Effector CD8-positive, alpha-beta T cell (primary cell): Measurements from ENCODE around the gene IFT25.

ENCODE experiments used
- DNase-seq: peaks from one replicate; lab custom pipeline; 2025; lab: John Stamatoyannopoulos, UW

IFT25 gene

GRCh38 chr1:53957194-53957818 lies 11.8 kb upstream of the IFT25 start:
- DNase-seq, result no peak

- DNase-seq, result no peak
Measured at GRCh38 chr1:53956308-53957168, 11.0 kb upstream of the IFT25 start.

GRCh38 chr1:53954128-53954527 lies 8.6 kb upstream of the IFT25 start:
- no peak for DNase-seq

- DNase-seq, result no peak
Measured at GRCh38 chr1:53951697-53952096, 6.2 kb upstream of the IFT25 start.

GRCh38 chr1:53949023-53949990 lies 3.8 kb upstream of the IFT25 start:
- no peak for DNase-seq

- no peak for DNase-seq
Measured at GRCh38 chr1:53948291-53948690, 2.8 kb upstream of the IFT25 start.

GRCh38 chr1:53947172-53947907 lies 1.8 kb upstream of the IFT25 start:
- DNase-seq, result no peak

GRCh38 chr1:53946252-53947171 lies 1.0 kb upstream of the IFT25 start, which contains the start of gene LRRC42:
LRRC42 (plus strand) TSS chr1:53946350; CDS start chr1:53952000, 5,650 bp downstream.
- DNase-seq, result no peak

GRCh38 chr1:53945183-53945432 lies 391 bp downstream of the IFT25 start:
- DNase-seq, result no peak

GRCh38 chr1:53944469-53945182 lies 873 bp downstream of the IFT25 start:
- no peak for DNase-seq

- DNase-seq, result no peak
Measured at GRCh38 chr1:53943490-53944043, 1.9 kb downstream of the IFT25 start.

- DNase-seq, result no peak
Measured at GRCh38 chr1:53943090-53943489, 2.4 kb downstream of the IFT25 start.

- no peak for DNase-seq
Measured at GRCh38 chr1:53942127-53942957, 3.2 kb downstream of the IFT25 start.

GRCh38 chr1:53938136-53938830 lies 7.2 kb downstream of the IFT25 start:
- DNase-seq, result no peak

- no peak for DNase-seq
Measured at GRCh38 chr1:53936430-53936829, 9.1 kb downstream of the IFT25 start.

- DNase-seq, result no peak
Measured at GRCh38 chr1:53934170-53934765, 11.2 kb downstream of the IFT25 start.

GRCh38 chr1:53931523-53931922 lies 14.0 kb downstream of the IFT25 start:
- DNase-seq, result no peak

GRCh38 chr1:53930932-53931331 lies 14.6 kb downstream of the IFT25 start:
- DNase-seq, result no peak
